NT2/D1 (cell line): Measurements from ENCODE around the gene EDRF1.

ENCODE experiments used
- YY1 ChIP-seq: IDR thresholded peaks from 2 replicates; pipeline ENCODE4 v1.6.1; 2011; ENCODE audit not compliant: insufficient read length, insufficient read depth
- ZNF274 ChIP-seq: IDR thresholded peaks from 2 replicates; pipeline ENCODE4 v1.6.1; 2011; ENCODE audit warnings: mild to moderate bottlenecking, low read depth, low read length

- TF ChIP-seq YY1 (no peak), ZNF274 (no peak)
Observed at GRCh38 chr10:125811251-125811650, 91.7 kb downstream of the EDRF1 start.
